HG03342 (cell line): ENCODE results near the gene OPCML.

ENCODE experiments used
- ATAC-seq: cut with Tn5 transposase; IDR thresholded peaks from one replicate; pipeline ENCODE4 v1.9.1; 2021; ENCODE audit warnings: mild to moderate bottlenecking, moderate library complexity; ENCODE audit not compliant: unreplicated experiment

The OPCML gene

GRCh38 chr11:132779497-132779896 is 752.8 kb downstream of the OPCML start:
- no peak for ATAC-seq

DNA sequence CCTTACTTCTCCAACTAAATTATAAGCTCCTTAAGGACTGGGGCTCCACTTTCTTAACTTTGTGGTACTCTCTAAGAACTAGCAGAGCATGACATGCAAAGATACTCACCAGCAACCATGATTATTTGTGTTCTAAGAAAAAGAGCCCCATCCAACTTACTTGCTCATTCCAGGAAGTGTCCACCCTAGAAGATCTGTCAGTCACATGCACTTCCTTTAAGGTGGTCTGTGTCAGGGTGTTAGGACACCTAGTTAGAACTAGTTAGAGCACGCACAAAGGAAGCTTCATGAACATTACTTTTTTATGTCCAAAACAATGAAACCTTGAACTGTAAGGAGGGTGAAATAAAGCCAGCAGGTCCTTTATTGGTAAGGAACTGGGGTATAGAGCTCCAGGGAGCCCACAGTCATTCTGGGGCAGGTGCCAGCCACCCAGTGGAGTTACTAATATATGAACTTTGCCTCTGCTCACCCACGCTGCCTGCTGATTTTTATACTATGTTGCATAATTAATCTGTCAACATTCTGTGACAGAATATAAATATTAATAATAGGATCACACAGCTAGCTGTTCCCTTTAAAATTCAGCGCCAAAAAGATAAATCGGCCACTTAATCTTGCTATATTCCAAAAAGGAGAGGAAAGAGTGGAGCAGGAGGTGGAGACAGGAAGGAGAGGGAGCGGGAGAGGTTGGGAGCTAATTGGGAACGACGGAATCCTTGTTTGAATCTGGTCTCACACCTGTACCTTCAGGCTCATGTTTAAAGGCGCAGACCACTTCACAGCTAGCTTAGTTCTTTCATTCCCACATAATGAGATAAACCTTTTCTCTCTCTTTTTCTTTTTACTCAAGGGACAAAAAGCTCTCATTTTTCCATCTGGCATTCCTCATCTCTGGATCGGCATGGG is 755.0 kb downstream of the OPCML start:
- ATAC-seq, result no peak

DNA sequence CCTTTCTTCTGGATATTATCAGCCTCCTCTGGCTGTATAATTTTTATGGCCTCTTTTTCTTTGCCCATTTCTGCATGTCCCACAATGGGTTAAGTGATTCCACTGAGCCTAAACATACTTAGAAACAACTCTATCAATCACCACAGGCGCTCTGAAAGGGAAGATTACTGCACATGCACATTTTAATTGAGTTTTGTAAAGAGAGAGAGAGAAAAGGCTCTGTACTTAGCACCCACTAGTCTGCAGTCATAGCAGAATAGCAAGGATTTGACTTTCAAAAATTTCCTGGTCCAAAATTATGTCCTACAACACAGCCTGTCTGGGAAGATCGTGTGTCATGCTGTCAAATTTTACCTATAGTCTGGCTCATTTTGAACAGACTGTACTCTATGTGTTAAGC is 758.5 kb downstream of the OPCML start:
- no peak for ATAC-seq

DNA sequence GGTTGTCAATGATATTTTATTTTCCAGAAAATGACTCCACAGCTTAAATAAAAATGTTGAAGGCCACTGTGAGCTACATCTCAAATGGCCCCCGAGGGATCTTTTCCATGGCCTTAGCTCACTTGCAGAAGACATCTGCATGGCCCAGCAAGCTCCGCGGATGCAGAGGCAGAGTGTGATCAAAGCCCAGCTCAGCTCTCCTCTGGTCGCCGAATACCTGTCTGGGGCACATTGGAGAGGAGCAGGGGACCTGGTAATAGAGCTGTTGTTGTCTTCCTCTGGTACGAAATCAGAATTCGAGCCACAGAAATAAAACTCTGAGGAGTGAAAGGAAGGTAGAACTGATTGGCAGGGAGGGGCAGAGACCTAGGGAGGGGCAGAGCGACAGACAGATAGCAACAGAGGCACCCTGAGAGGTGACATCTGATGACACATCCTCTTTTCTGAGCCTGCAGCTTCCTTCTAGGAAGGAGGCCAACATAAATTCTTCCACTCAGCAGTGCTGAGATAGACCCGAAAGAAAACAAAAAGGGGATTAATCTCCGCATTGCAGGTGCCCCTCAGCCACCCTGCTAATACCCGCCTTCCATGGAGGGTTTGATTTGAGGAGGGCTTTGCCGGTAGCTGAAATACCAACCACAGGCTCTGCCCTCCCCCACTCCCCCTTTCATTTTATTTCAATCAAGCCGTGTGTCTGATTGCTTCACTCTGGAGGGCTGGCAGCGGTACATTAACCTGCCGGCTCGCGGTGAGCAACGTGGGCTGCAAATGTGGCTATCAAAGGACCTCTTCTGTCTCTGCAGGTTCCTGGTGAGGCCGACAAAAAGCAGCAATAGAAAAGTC is 759.4 kb downstream of the OPCML start:
- ATAC-seq, result no peak

DNA sequence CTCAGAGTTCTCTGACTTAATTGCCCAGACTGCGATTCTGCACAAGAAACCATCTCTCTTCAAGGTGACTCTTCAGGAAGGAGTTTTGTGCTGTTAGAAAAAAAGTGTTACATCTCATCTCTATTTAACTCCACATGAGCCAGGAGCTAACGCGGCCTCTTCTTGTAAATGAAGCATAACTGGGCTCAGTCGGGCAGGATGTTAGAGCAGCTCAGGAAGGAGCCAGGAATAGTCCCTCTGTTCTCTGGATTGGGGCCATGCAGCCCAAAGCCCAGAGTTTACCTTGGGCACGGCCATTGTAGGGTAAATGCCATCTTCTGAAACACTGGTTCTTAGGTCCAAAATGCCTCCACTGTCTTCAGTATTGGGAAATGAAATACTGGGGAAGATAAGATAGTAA is 760.6 kb downstream of the OPCML start:
- no peak for ATAC-seq

DNA sequence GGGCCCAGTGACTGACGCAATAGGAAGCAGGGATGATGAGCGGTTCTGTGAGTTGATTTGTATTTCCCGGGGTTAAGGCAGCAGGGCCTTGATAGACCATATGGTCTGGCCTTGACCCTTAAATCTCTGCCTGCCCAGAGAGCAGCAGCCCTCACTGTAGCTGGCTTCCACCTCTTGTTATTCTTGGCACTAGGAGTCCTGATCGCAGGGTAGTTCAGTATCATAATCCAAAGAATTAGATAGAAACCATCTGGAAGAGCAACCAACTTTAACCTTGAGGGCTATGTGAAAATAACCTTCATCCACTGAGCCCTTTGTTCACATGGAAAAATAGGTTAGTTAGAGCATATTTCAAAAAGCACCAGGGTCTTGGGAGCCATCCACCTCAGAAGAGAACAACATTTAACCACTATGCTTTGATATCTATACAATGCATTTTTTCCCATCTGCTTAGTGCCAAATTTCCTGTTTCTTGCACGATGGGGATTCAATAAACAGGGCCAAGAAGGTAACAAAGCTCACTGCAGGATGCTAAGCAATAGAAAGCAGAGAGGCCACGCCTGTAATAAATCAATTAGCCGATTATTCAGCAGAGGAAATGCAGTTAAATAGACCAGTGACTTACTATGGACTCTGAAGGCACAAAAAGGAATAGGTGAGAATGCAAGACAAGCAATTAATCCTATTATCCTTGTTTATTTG is 761.3 kb downstream of the OPCML start:
- ATAC-seq, result no peak

DNA sequence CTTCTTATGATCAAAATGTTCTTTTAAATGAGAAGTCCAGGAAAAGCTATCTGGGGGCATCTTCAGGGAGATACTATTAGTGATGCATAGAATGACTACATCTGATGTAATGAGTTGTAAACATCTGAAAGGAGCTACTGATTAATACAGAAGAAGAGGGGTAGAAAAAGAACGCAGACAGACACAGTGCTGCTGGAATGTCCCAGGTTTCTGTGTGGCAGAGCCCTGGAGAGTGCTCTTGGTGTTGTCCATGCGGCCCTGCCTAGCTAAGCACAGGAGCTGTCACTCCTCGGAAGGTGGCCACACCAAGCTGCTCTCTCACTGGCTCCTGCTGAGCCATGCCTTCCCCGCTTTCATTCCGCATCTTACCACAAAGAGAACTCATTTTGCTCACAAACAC is 768.8 kb downstream of the OPCML start:
- no peak for ATAC-seq

GRCh38 chr11:132755934-132756333 is 776.4 kb downstream of the OPCML start:
- ATAC-seq, result no peak

GRCh38 chr11:132751516-132752250 is 780.6 kb downstream of the OPCML start:
- ATAC-seq, result no peak

- no peak for ATAC-seq
These were observed 786.0 kb downstream of the OPCML start for GRCh38 chr11:132746305-132746704.

GRCh38 chr11:132745306-132745705 is 787.0 kb downstream of the OPCML start:
- no peak for ATAC-seq

DNA sequence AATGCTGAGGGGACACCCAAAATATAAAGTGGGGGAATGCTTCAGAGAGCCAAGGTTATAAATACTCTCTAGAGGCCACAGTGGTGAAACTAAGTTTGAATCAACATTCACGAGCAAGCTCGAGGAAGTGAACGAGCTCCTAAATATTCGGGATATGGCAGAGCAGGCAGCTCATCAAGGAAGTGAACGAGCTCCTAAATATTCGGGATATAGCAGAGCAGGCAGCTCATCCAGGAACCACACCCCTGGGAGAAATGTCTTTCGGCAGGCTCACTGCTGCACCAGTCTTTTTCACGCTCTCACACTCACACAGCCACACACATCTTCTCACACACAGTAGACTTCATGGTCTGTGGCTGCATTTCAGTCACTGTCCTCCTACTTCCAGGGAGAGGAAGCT is 787.5 kb downstream of the OPCML start:
- ATAC-seq, result no peak

DNA sequence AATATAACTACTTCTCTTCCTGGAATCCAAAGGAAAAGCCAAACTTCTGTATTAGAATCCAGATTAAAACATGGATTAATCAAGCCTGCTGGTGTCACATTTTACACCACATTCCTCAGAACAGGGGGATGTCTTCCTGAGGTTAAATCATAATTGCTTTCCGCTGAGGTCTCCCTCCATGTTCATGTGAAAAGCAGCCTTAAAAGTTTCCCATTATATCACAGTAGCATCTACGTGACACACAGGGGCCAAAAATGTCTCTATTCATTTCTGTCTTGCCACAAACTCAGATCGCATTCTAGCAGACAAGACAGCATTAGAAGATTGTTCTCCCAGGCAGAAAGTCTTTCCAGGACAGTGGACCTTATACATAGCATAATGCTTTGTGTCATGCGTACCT is 788.7 kb downstream of the OPCML start:
- no peak for ATAC-seq

- ATAC-seq, result no peak
These were observed 789.4 kb downstream of the OPCML start for GRCh38 chr11:132742929-132743328.

DNA sequence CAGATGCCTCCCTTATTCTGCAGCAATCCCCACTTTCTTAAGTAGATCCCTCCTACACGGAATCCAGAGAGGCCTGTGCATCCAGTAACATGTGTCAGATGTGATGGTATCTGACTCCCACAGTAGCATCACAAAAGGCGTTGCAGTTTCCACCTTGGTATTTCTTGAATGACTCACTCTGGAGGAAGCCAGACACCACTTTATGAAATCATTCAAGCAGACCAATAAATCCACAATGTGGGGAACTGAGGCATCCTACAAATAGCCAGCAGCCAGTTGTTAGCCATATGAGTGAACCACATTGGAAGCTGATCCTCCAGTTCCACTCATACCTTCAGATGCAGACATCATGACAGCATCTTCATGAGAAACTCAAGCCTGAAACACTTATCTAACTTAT is 798.1 kb downstream of the OPCML start:
- no peak for ATAC-seq

GRCh38 chr11:132728026-132728425 is 804.3 kb downstream of the OPCML start:
- ATAC-seq, result no peak

DNA sequence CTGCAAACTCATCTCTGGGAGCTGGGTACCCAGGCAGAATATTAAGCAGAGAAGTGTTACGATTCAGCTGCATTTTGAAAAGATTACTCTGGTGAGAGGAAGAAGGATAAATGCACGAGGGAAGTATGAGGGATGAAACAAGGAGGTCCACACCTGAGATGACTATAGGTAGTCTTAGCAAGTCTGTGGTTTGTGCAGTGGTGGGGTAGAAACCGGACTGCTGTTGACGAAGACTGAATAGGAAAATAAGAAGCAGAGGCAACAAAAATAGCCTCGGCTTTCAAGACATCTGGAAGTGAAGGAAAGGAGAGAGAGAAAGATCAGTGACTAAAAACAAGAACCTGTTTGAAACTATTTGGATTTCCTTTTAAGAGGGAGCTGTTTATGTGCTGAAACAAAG is 810.8 kb downstream of the OPCML start:
- ATAC-seq, result no peak

- ATAC-seq, result no peak
These were observed 812.6 kb downstream of the OPCML start for GRCh38 chr11:132719684-132720083.

GRCh38 chr11:132718711-132719671 is 813.3 kb downstream of the OPCML start:
- peak; percentile 46 for ATAC-seq

DNA sequence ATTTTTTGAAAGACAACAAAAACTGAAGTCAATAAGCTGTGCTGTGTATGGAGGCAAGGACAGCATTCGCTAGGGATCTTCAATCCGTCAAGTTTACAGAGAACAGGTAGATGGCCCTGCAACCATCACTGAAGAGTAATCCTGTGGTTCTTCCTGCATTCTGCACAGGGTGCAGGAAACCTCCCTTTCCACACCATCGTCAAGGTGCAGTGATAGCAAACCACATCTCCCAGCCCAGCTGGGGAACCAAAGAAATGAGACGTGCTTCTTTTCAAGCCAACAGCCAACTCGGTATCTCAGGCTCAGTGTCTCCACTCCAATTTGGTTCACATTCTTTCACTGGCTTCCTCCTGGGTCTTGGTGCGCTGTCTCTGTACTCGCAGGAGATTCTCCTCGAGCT is 814.5 kb downstream of the OPCML start:
- no peak for ATAC-seq
